Endometrial microvascular endothelial cells (primary cell): ENCODE data around the gene SYT2. TPM values are rescaled to one million over a fixed set of nuclear protein-coding genes. Genes with fewer than 3 reads are reported as not detected.

Source experiments
- in situ Hi-C: cut with HindIII; loops from 2 replicates; pipeline ENCODE4 v1.10.0; 2017; ENCODE audit warnings: low sequenced_read_pairs, low pct_unique_long_range_greater_than_20kb; ENCODE audit errors: inconsistent ontology term
- total RNA-seq: library from RNA; depleted of rRNA; stranded (reverse); fragments of >200 nt; gene quantifications from one replicate; pipeline ENCODE4 v1.2.3, GENCODE V29; 2015; ENCODE audit errors: inconsistent ontology term

SYT2 gene
- total RNA-seq, 1 donor from 2014 or later, result not detected

DNA sequence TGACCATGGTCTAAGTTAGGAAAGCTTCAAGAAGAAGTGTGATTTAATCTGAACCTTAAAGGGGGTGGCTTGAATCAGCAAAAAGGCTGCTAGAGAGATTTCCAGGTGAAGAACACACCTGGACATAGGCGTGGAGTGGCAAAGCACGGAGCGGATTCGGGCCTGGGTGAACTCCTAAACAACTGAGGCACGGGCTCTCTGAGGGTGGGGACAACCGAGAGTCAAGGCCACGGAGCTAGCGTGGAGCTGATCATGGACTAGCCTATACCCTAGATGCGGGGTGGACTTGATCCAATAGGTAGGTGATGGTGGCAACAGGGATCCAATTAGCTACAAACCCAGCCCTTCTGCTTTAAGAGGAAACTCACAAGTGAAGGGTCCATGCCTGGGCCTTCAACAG, 27.8 kb downstream of the SYT2 start:
- in situ Hi-C loops, result no loop called here

DNA sequence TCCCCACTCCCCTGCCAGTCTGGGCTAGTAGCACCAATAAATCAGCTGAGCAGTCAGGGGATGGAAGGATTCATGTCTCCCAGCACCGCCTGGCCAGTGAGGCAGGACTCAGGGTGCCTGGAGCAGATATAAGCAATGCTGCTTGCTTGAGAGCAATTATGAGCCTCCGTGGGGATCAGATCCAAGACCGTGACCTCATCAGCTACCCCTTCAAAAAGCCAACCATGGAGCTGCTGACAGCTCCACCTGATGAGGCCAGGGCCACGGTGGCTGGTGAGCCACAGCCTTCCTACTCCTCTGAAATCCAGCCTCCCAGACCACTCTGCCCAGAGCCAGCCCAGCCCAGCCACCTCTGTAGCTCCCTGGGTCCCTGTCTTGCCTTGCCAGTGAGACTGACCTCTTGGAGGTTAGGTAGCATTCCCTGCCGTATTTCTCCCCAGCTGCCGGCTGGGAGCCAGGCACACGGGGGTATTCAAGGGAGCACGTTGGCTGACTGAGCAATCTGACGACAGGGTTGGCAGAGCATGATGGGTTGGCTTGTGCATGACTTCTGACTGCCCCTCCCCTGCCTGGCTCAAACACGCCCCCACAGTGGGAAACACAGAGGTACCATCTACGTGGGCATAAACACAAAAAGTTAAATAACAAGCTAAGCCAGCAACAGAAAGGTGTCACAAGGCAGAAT, 28.4 kb downstream of the SYT2 start:
- in situ Hi-C loops, result no loop called here

DNA sequence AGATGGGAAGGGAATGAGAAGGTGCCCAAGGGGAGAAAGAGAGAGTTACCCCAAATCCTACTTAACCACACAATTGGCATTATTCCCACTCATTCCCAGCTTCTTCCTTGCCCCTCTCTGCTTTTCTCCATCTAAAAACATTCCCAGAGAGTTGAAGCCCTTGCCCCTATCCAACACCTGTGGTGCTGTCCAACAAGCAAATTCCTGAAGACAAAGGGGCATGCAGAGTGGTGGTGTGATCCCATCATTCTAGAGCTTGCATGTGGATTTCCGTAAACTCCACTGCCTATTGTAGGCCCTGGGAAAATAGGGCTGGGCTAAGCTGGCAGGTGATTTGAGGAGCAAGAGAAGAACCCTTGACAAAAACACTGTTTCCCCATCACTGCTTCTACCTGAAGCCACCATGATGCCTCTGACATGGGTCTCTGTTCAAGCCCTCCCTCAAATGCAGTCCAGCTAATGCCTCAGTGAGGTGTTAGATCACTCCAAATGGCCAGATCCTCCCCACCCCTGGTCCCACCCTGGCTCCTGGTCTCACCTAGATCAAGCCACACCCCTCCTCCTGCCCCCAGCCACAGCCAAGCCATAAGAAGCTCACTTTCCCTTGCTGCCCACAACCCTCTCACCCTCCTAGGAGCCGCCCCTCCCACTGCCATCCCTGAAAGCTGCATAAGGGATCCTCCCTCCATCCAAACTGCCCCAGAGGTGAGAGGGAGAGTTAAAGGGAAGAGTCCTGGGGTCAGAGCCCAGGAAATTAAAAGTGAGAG, 29.5 kb downstream of the SYT2 start:
- in situ Hi-C loops, result no loop called here

DNA sequence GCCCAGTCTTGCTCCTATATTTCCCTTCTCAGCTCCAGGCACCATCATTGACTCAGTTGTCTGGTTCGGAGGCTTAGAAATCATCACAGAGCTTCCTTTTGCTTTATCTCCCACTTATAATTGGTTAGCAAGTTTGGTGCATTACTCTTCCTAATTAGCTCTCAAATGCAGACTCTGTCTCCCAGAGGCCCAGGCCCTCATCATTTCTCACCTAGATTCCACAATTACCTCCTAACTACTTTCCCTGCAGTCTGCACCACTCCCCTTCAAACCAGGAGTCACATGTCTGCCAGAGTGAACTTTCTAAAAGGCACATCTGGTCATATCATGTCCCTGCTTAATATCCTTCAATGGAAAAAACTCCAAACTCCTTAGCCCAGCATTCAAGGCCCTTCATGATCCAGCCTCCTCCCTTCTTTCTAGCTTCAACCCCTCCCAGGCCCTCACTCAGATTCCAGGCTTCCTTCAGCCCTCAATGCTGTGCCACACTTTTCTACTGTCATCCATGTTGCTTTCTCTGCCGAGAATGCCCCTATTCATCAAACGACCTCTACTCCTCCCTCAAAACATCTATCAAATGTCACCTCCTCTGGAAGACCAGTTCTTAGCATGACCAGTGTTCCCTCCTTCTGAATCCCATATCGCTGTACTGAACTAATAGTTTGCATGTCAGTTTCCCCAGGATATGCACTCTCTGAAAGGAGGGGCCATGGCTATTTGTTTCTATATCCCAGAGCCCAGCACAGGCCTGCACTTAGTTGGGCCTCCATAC, 30.7 kb downstream of the SYT2 start:
- in situ Hi-C loops, result no loop called here

GRCh38 chr1:202677433-202677832, 32.8 kb downstream of the SYT2 start:
- in situ Hi-C loops, result no loop called here

DNA sequence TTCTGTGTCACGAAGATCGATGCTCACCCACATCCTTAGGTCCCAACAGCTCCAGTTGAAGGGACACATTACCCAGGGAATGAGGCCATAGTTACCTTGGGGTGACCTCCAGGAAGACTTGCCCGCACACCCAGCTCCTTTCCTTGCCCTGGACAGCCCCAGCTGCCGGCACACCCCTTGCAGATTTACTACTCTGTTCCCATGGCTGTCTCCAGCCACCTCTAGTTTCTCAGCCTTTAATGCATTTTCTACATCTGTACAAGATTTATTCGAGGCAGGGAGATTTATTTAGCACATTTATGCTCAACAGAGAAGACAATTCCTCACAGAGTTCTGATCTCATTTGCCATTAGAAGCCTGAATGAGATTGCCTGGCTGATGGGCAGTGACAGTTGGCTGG, 36.7 kb downstream of the SYT2 start:
- in situ Hi-C loops, result no loop called here

DNA sequence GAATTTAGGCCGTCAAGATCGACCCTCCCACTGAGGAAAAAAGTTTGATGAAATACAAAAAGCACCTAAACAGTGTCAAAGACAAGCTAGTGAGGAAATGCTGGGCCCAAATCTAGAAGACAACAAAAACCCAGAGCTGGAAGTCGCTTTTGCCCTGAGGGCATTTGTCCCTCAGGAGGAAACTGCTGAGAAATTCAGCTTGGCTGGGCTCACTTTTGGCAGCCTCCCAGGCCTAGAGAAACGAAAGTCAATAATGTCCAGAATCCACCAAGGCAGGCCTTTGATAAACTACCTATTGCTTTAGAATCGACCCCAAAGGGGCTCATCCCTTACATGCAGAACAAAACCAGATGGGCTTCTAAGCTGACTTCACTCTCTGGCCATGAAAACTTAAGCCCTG, 38.9 kb downstream of the SYT2 start:
- in situ Hi-C loops, result no loop called here

DNA sequence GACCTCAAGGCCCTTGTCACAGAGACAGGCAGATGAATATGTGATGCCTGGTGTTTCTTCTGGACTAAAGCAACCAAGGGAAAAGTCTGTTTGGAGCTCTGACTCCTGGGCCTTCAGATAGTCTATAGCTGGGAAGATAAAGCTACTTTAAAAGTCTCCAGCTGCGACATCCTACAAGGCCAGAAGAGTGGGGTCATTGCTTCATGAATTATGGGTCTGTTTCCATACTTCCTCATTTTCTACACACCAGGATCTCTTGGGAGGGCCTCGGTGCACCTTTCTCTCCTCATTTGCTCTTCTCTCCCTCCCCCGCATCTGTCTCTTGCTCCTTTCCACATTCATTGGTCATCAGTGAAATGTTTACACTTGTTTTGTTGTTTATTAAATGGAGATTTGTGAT, 44.8 kb downstream of the SYT2 start:
- in situ Hi-C loops, result no loop called here

DNA sequence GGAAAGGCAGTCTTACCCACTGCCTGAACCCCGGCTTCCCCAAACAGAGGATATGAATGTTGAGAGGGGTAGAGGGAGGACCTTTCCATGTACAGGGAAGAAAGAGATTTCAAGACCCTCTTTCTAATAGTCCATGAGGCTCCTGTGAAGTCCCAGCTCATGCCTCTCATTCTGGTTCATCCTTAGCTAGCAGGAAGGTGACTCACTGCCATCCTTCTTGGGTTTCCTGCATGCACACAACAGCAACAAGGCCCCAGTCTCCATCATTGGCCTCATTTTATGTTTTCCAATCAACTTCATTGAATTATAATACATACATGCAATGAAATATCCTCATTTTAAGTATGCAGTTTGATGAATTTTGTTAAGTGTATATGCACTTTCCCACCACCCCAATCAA, 46.2 kb downstream of the SYT2 start:
- in situ Hi-C loops, result no loop called here

DNA sequence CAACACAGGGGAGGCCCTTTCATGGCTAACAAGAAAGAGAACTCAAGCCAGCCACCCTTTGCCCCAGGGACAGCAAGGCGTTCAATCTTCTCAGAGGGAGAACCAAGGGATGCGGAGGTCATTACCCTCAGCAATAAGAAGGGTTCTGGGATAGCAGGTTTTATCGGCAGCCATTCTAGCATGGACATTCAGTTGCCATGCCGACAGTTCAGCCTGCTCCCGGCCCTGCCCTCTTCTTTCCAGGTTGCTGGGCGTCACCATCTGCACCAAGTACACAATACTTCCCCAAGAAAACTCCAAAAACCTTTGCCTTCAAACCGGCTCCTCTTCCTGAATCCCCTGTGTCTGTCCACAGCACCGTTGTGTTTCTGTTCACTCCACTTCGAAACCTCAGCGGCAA, 47.1 kb downstream of the SYT2 start:
- in situ Hi-C loops, result no loop called here

DNA sequence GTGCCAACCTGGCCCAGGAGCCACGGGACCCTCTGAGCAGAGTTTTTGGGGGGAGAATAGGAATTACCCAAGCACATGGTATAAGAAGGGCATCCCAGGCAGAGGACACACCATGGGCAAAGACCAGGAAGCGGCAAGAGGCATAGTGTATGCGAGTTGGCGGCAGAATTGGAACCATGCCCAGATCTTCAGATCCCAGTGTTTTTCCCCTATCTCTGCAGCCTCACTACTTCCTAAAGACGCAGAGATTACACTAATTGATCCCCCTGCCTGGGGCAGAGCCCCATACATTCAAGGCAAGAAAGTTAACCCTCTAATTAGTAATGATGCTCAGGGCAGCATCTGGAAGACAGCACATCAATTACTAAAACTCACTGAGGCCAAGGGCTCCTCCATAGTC, 48.2 kb downstream of the SYT2 start:
- in situ Hi-C loops, result no loop called here

DNA sequence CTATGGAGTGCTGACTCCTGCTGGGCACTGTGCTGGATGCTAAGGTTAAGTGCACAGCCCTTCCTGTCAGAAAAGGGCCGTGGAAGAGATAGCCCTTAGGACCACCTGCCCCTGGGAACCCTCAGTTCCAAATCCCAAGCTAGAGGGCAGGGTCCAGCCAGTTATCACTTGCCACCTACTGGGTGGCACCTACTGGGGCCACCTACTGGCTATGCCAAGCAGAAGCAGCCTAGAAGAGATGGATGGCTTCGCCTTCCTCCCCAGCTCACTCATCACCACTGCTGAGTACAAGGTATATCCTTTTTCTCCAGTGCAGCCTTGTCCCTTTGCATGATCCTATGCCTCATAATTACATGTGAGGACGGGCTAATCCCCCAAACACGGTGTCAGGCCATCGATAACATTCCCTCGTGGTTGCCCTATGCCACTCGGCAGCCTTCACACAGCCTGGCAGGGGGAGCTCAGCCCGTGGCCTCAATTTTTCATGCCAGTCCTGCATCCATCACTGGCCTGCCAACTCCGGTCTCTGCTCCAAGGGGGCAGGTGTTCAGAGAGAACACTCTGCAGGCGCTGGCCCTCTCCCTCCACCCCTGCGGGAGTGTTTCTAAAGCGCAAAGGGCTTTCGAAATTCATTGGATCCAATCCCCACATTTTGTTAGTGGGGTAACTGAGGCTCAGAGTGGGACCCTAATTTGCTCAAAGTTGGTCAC, 49.0 kb downstream of the SYT2 start:
- in situ Hi-C loops, result no loop called here

- in situ Hi-C loops, result no loop called here
Observed at GRCh38 chr1:202659974-202660373, 50.3 kb downstream of the SYT2 start.

- in situ Hi-C loops, result no loop called here
Observed at GRCh38 chr1:202659541-202659940, 50.7 kb downstream of the SYT2 start.

GRCh38 chr1:202658769-202659168, 51.5 kb downstream of the SYT2 start:
- in situ Hi-C loops, result no loop called here

DNA sequence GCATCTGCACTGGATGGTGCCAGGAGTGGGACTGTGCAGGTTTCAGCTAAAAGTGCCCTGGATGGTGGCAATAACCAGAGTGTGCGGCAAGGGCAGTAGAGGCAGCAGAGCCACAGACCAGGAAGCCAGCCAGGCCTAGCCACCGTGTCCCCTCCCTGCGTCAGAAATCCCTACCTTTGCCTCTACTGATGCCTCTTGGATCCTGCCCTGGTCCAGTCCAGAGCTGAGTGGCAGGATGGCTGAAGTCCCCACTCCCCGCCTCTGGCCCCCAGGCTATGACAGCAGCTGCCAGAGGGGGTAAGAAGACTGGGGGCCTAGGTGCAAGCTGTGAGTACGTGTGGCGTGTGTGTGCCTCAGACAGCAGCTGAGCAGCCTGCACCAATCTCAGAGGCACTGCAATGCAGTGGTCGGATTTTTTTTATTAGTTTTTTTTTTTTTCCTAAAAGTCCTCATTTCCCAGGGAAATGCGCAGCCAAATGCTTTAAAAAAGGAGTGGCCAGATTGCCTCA, 51.9 kb downstream of the SYT2 start:
- in situ Hi-C loops, result no loop called here

DNA sequence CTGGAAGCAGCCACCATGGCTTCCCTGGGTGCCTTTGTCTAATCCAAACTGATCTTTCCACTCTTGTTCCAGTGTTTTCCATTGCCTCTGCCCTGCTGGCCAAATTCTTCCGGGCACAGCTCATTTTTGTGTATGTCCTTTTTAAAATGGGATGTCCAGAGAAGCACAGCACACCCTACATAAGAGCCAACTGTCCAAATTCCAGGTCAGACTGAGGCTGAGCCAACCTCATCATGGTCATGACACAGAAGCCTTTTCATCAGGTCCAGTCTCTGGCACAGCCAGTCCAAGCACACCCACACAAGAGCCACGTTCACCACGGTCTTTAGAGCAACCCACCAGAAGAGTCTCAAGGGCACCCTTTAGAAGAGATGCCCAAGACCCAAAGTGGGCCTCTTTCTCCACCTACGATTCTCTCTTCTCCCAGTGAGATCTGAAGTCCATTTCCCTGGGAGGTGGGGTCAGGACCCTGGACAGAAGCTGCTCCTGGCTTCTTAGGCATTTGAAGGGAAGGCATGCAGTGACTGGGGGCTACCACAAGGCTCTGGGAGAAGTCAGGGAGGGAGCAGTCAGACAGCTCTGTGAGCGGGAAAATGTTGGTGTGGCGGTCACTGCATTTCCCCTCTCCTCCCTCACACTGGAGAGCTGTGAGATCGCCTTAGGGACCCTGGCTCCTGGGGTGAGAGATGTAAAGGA, 53.2 kb downstream of the SYT2 start:
- in situ Hi-C loops, result no loop called here

- in situ Hi-C loops, result no loop called here
Observed at GRCh38 chr1:202656057-202656456, 54.2 kb downstream of the SYT2 start.

DNA sequence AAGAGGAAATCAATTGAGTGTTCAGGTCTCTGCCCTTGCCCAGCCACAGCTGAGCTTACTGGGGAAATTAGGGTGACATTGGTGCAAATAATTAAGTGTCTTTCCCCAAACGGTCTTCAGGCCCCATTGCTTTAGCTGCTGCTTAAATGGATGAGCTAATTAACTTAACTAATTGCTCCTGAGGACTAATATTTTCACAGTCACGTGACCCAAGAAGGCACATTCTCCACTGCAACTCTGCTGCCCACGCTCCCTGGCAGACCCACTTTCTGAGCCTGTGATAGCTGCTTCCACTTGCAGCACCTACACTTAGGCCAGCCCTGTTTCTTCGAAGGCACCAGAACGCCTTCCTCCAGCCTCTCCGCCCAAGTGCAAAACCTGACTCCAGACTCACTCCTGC, 56.2 kb downstream of the SYT2 start:
- in situ Hi-C loops, result no loop called here
